NCI-H446 treated with DMSO at 0.1 percent for 48 hours (cell line): Measurements from ENCODE around the gene CDC6.

Source experiments
- DNase-seq: peaks from one replicate; lab custom pipeline; 2025; lab: John Stamatoyannopoulos, UW

The CDC6 gene

DNA sequence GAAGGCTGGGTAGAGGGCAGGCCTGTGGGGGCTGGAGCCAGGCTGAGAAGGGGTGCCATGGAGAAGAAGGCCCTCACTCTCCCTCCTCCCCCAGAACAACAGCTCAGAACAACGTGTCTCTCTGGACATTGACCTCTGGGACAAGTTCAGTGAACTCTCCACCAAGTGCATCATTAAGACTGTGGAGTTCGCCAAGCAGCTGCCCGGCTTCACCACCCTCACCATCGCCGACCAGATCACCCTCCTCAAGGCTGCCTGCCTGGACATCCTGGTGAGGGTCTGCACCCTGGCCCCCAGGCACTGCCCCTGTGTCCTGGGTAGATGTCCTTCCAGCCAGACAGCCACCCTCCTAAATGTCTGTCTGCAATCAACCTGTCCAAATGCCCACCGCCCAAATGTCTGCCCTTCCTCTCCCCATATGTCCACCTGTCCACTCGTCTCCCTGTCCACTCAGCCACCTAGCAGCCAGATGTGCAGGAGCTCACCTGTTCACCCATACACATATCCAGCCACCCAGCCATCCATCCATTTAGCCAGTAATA is 64.6 kb downstream of the CDC6 start:
- no peak for DNase-seq

DNA sequence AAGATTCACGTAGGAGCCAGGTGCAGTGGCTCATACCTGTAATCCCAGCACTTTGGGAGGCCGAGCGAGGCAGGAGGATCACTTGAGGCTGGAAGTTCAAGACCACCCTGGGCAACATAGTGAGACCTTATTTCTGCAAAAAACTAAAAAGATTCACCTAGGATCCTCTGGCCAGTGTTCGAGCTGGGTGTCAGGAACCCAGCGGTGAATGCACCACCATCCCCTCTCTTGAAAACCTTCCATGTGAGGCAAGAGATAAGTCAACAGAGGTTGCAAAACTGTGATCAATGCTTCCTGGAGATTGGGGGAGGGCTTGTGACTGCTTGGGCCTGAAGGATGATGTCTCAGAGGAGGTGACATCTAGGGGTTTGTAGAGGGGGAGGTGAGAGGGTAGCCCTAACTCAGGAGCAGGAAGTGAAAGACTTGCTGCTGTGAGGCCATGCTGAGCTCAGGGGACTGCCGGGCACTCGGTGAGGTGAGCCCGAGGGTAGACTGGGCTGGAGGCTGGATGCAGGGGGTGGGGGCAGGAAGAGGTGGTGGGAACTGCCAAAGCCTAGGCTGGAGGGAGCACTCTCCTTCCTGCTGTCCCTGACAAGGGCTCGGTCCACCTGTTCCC is 65.2 kb downstream of the CDC6 start:
- no peak for DNase-seq
